NCI-H2029 treated with DMSO at 0.1 percent for 48 hours (cell line): Measurements from ENCODE around the gene SPTBN5.

Experiments
- DNase-seq: peaks from one replicate; lab custom pipeline; 2025; lab: John Stamatoyannopoulos, UW

SPTBN5 gene

DNA sequence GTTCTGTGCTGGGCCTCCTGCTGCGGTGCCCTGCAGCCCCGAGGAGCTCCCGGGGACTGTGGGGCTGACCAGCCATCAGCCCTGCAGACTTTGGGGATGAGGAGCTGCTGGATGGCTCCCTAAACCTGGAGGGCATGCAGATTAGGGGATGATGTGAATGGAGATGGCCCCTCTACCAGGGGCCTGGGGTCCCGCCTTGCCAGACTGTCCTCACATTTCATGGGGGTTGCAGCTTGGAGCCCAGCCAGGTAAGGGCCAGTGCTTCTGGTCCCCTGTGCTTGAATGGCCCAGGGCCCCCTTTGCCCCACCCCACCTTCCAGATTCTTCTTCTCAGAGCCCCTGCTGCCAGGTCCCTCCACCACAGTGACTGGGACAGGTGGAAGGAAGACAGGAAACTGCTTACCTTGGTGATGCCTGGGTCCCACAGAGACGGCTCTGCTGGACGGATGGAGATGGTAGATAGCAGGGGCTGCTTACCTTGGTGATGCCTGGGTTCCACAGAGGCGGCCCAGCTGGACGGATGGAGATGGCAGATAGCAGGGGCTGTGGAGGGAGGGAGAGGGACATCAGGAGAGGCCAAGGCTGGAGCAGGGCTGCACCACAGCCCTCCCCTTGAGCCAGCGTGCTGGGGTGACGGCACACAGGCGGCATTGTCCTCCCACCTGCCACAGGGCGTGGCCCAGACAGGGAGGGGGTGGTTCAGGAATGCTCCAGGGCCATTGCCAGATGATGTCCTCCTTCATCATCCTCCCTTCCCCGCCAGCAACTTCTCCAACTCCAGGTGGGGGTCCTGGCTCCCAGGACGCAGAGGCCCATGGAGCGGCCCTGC, at the start of gene SPTBN5:
SPTBN5 (minus strand) TSS at position 632 of the 829 bp plus-strand sequence; CDS start at position 76, 556 bp downstream.
- DNase-seq: no peak

DNA sequence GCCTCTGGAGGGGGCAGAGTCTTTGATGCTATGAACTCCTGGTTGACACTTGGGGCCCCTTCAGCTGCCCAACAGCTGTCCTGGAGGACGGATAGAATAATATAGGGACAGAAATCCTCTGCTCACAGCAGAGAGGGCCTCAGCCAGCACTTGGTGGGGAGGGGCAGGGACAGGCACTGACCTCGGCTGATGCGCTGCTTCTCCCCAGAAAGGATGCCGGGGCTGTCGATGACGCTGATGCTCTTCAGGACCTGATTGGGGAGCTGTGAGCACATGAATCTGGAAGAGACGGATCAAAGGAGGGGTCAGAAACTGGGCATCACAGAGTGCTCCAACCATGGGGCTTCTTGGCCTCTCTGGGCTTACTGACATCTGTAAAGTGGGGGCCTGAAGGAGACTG, 49.0 kb upstream of the SPTBN5 start:
- no peak for DNase-seq

DNA sequence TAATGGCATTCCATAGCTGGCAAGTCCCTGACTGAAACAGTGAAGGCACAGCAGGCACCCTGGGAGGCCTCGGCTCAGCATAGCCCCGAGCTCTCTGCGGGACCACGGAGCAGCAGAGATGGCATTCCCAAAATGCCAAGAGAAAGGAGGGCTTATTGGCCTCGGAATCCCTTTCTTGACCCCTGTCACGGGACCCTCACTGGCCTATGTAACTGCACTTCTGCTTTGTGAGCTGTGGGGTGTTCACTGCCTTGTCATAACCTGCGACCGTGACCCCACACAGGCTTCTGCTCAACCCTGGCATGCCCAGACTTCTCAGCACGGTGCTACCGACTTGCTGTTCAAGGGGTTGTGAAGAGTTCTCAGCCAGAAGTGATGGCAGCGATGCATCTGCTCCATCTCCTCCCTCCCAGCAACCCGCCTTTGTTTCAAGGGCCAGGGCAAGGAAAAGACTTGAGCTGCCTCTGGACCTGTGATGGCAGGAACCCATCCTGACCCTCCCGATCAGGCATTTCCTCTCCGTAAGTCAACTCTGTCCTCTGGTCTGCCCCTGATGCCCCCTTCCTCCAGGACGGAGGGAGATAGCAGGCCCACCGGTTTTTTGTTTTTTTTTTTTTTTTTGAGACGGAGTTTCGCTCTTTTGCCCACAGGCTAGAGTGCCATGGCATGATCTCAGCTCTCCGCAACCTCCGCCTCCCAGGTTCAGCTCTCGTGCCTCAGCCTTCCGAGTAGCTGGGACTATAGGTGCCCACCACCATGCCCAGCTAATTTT, 48.0 kb upstream of the SPTBN5 start:
- no peak for DNase-seq

DNA sequence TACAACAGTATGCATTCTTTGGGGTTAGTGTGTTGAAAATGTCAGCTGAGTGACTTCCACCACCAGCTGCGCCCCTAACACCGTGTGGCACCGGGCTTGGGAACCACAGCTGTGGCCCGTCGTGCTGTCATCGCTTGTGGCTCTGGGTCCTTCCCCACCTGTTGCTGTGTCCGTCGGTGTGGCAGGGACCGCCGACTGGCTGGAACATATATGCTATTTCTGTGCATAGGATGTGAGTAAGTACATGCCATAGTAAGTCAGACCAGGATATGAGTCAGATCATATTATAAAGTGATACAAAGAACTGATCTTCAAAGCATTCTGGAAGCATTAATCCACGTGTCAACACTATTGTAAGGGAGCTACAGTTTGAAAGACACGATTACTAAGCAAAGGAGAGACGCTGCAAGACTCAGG, 46.6 kb upstream of the SPTBN5 start:
- DNase-seq: no peak

DNA sequence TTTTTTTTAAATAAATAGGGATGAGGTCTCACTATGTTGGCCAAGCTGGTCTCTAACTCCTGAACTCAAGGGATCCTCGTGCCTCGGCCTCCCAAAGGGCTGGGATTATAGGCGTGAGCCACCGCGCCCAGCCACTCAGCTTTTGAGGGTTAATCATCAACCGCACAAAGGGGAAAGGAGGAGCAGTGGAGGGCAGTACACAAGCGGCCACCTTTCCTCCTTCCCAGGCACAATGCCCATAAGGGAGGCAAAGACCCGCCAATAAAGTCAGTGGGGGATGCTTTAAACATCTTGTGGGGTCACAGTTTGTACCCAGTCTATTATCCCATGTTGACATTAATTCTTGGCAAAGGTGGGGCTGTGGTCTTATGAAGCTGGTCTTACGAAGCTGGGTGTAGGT, 46.1 kb upstream of the SPTBN5 start:
- DNase-seq: no peak

DNA sequence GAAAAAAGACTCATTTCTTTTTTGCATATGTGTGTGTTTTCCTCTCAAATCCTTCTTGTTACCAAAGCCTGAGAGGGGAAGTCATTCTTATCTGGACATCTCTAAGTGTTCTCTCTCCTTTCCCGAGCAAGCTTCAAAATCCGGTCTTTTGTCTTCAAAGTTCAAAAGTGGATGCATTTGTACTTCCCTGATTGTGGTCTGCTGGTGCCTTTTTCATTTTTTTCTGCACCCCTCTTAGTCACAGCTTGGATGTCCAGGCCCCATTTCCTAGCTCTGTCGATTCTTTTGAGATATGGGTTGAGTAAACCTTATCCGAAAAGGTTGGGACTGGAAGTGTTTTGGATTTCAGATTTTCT, 43.7 kb upstream of the SPTBN5 start:
- DNase-seq: no peak

DNA sequence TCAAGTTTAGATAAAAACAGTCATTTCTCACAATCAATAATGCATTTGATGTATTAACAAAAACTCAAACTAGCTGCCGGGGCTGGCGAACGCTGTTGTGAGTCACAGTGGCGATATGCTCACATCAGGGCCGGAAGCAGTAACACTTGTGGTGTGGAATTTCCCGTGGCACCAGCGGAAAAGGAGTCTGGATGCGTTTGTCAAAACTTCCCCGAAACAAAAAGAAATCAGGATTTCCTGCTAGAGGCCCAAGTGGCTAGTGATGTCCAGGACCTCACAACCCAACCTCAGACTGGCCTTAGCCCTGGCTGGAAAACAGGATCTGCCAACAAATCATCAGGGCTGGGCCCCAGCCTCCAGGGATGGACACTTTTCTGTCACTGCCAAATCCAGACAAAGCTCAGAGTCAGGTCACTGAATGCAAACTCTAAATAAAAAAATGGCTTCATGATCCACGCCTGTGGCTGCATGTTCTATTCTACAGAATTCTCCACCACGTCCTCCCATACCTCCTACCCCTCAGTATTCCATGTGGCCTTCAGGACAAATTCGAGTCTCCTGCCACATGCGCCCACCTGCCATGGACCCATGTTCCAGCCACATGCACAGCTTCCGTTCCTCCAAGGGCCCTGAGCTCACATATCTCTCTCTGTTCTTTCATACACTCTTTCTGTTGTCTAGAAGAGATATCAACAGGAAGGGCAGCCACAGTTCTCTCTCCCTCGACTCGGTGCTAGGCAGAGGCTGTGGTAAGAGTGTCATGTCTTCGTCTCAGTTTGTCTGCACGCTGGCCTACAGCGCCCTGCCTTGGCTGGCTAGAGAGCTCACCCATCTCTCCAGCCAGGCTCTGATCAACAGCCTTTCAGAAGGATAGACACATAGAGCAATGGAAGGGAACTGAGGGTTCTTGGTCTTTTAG, 43.1 kb upstream of the SPTBN5 start:
- no peak for DNase-seq

DNA sequence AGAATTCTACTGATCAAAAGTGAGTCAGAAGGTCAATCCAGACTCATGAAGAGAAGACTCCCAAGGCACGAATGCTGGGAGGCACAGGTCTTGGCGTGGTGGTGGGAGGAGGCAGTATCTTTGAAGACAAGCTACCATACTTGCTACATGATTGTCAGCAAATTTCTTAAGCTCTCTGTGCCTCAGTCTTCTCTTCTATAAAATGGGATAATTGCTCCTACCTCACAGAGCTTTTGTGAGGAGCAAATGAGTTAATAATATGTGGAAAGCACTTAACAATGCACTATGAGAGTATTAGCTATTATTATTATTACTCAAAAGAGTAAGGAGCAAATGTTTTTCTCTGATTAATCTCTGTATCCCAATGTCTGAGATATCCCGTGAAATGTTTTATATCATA, 42.3 kb upstream of the SPTBN5 start:
- DNase-seq: no peak

DNA sequence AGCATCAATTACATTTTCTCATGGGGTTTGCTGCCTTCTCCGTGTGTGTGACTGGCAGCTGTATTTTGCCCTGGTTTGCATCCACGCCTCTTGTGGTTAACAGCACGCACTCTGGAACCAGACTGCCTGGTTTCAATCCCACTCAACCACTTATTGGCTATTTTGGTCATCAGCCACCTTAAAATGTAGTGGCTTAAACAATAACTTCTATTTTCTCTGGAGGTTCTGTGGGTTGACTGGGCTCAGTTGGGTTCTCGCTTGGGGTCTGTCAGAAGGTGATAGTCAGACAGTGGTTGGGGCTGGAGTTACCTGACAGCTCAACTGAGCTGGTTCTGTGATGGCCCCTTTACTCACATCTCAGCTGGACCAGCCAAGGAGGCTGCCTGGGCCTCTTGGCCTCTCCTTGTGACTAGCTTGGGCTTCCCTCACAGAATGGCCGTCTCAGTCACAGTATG, 41.7 kb upstream of the SPTBN5 start:
- DNase-seq: no peak

DNA sequence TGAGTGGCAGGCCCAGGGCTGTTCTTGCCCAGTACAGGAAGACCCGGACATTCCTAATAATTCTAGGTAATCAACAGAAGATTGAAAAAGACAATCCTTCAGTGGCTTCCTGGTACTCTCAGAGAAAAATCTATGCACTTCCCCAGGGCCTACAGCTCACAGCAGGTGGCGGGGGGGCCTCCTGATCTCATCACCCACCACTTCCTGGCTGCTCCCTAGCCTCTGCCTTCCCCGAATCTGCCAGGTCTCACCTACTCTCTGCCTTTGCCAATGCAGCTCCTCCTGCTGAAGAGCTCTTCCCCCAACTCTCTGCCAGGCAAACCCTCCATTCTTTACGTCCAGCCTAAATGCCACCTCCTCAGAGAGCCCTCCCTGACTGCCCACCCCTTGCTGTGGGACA, 41.0 kb upstream of the SPTBN5 start:
- no peak for DNase-seq

DNA sequence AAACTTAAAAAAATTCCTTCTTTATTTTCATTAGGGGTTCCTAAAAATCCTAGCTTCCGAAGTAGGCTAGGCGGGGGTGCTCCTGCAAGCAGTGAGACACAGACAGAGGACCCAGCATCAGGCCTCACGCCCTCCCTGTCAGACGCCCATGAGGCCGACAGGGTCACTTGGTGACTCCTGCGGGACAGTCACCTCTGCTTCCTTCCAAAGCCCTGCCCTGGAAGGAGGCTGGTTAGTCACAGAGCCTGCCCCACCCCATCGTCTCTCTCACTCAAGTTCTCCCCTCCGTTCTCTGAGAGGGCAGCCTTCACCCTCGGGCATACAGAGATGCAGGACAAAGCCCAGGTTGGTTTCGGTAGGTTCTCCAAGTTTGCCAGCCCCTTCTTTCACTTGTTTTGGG, 39.9 kb upstream of the SPTBN5 start:
- DNase-seq: no peak

DNA sequence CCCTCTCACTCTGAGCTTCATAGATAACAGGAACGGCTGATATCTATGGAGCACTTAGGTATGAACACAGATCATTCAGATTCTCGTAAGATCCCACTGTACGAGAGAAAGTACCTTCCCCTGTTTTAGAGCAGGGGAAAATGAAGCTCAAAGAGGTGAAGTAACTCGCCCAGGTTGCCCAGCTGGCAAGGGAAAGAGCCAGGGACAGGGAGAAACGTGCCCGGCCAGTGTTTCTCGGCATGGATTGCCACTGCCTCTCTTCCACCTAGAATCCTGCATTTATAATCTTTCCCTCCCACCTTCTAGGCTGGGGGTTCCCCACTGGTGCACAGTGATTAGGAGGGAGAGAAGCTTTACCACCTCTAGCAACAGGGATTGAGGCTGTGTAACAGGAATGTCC, 39.5 kb upstream of the SPTBN5 start:
- DNase-seq: no peak

DNA sequence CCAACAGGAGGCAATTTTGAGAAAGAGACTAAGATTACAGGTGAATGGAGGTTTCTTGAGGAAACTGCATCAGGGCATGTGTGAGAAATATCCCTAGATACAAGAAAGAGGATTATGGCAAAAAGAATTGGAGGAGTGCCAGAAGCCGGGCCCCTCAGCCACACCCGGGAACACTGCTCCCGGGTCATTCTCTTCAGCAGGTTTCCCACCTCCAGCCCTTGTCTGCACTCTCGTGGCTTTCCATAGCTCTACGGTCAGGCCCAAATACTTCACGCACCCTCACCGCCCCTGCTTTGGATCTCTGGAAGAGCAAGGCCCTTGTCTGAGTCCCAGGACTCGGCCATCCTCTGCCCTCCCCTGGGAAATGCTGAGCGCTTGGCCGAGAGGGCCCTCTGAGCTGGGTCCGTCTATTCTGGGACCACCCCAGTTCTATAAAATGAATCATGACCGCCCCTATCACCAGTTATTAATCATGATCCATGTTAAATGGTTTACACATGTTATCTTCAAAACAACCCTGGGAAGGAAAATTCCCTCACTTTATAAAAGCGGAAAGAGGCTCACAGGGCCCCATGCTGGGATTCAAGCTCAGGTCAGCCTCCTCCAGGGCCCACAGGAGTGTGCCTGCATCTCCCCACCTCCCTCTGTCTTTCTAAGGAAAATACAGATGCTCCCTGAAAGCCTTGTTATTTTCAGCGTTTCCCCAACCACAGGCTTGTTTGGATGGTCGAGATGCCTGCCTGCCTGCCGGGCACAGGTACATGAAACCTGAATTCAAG, 38.8 kb upstream of the SPTBN5 start:
- no peak for DNase-seq

DNA sequence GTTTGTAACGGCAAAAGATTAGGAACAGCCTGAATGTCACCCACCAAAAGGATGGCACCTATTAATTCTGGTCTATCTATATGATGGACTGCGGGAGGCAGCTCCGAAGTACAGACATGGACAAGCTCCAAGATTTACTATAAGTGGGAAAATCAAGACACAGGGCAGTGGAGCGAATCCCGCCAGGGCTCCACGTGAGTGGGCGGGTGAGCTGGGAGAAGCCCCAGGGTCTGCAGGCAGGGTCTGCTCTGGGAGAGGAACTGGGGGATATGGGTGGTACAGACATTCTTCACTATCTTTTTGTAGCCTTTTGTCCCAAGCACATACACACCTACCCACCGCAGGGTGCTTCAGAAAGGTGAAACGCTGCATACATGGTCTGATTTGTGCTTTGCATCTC, 38.2 kb upstream of the SPTBN5 start:
- no peak for DNase-seq

DNA sequence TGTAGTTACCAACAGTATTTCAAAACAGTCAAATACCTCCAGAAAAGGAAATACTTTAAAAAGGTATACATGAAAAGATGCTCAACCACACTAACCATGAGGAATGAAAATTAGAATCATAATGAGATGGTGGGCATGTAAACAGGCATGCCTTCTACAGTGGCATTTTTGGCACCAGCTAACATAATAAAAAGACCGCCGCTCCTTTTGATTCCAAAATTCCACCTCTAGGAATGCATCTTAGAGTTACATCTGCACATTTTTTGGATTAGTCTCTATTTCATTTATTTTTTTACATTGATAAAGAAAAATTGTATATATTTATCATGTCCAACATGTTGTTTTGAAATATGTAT, 37.0 kb upstream of the SPTBN5 start:
- no peak for DNase-seq

DNA sequence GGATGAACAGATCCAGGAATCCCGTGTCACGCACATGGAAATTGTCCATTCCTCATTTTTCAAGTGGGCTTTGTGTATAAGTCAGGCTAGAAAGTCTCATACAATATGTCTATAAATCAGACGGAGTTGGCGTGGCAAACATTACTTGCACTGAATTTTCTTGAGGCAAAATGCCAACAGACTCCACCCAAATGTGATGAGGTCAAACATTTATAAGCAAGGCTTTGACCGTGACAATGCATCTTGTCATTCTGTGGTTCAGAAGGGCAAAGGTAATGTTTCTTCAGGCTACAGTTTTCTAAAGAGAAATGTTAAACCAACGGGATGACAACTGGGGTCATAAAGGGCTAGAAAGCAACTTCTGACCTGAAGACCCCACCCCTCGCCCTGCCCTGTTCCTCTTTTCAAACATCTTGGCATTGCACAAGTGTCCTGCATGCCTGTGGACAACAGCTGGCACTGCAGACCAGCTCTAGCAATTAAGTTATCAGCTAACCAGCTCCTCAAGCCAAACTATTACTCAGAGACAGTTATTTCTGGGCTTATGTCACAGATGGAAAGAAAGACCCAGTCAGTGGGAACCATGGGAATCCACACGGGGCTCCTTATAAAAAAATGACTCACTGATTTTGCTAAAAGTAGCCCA, 36.5 kb upstream of the SPTBN5 start:
- DNase-seq: no peak

DNA sequence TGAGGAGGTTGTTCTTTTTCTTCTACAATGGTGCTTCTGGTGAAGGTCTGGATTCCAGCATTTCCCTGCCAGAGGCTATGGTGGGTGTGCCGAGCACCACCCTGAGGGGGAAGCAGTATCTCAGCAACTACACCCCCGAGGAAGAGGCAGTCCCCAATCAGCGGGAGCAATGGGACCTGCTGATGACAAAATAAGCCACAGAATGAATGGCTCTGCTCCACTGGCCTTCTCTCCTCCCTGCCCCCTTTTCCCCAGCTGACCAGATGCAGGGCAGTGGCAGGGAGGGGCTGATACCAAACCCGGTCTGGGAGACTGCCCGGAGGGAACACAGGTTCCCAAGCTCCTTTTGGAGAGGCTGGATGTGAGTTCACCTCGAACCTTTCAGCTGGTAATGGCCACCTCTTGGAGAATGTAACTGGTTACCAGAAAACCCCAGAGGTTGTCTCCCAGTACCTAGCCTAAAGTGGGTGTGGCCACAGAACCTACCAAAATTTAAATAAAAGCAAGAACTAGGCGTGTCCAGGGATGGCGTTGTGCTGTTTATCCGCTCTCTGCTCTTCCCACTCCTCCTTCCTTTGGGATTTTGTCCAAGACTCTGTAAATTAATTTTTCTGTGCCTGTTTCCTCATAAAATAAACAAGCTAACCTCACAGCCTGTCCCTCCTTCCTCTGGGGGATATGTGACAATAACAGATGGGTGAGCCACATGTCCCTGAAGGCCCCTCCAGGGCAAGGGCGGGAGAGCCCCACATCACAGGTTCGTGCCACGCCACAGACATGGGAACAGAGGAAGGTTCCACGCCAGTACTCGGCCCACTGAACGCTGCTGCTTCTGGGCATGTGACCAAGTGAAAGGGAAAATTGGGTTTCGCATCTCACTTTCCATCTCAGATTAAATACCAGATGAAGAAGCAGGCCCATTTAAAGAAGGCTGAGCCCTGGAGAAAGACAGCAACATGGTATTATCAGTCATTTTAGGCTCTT, 35.1 kb upstream of the SPTBN5 start:
- no peak for DNase-seq

DNA sequence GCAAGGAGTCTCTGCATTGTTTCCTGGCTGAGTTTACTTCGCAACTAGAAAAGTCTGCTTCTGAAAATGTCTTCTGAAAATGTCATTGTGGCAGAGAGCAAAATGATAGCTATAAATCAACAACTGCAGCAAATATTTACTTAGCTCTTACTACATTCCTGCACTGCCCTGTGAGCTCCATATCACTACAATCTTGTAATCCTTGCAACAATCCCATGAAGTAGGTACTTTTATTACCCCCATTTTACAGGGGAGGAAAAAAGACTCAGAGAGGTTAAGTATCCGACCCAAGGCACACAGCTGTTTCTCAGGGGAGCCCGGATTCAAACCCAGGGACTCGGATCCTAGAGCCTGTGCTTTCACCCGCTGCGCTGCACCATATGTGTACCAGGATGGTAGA, 34.2 kb upstream of the SPTBN5 start:
- no peak for DNase-seq

DNA sequence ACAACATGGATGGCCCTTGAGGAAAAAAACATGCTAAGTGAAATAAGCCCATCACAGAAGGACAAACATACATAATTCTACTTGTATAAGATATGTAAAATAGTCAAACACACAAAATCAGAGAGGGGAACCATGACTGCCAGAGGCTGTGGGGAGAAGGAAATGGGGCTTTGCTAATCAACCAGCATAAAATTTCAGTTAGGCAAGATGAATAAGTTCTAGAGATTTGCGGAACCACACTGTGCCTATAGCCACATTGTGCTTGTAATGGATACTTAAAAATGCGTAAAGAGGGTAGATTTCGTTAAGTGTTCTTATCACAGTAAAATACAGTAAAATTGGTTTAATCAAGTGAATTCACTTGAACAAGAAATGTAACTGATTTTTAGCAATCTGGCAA, 33.7 kb upstream of the SPTBN5 start:
- no peak for DNase-seq
